Endothelial cell of umbilical vein (primary cell): ENCODE results near the gene TLR4.

ENCODE experiments used
- CTCF ChIP-seq, 2 donors: IDR thresholded peaks; 1 replicate in 1 of 2; 2 replicates in 1 of 2; pipeline ENCODE4 v1.5.1; 2011; ENCODE audit warnings: low read length in 2 of 2, mild to moderate bottlenecking in 2 of 2, moderate library complexity in 2 of 2, control low read depth in 1 of 2, inconsistent platforms in 1 of 2, low read depth in 1 of 2; ENCODE audit not compliant: insufficient read depth in 1 of 2; ENCODE audit errors: extremely low read depth in 1 of 2
- EZH2 ChIP-seq: IDR thresholded peaks from 2 replicates; pipeline ENCODE4 v1.6.1; 2012; ENCODE audit warnings: borderline replicate concordance, low read depth, mild to moderate bottlenecking, moderate library complexity, low read length, inconsistent platforms; ENCODE audit not compliant: severe bottlenecking
- JUN ChIP-seq: IDR thresholded peaks from 2 replicates; pipeline ENCODE4 v1.6.1; 2011; ENCODE audit warnings: borderline replicate concordance, low read depth; ENCODE audit not compliant: insufficient read length, insufficient read depth
- POLR2AphosphoS5 ChIP-seq: IDR thresholded peaks from 2 replicates; pipeline ENCODE4 v1.6.1; 2012; ENCODE audit warnings: low read depth, mild to moderate bottlenecking, control low read depth, low read length, moderate library complexity; ENCODE audit not compliant: insufficient read depth

GRCh38 chr9:117703537-117703936, 666 bp upstream of the TLR4 start:
- no peak for TF ChIP-seq JUN
- no peak for TF ChIP-seq CTCF (IDR thresholded peaks at IDR 0.05; ENCODE audit: extremely low read depth in 1 of 2, insufficient read depth in 1 of 2, low read depth in 1 of 2, low read length in 2 of 2)
- TF ChIP-seq POLR2AphosphoS5: no peak
- no peak for TF ChIP-seq EZH2
